Lung (tissue), 12 donors: Measurements from ENCODE around the gene DPP6. TPM values are rescaled to one million over a fixed set of nuclear protein-coding genes. Genes with fewer than 3 reads are reported as not detected.

Experiments used
- ATAC-seq: fragments of 200-7000 bp; cut with Tn5 transposase; one replicate; pipeline ENCODE4 v1.9.1; 2020; ENCODE audit warnings: moderate number of reproducible peaks; ENCODE audit not compliant: insufficient read depth, low FRiP score
- DNase-seq, 3 donors: peaks; one replicate each; pipeline ENCODE4 v3.0.0-alpha.2; 2013 to 2017
- H3K27ac ChIP-seq, 2 donors: one replicate each; pipeline ENCODE4 v1.5.1; 2013; ENCODE audit warnings: mild to moderate bottlenecking in 2 of 2, moderate library complexity in 2 of 2, control low read depth in 1 of 2, inconsistent platforms in 1 of 2, low read depth in 1 of 2, low read length in 1 of 2
- H3K27me3 ChIP-seq, 3 donors: one replicate each; pipeline ENCODE4 v1.5.1; 2013; ENCODE audit warnings: low read length in 2 of 3; ENCODE audit not compliant: control insufficient read depth in 3 of 3, insufficient read depth in 3 of 3
- H3K36me3 ChIP-seq, 4 donors: one replicate each; pipeline ENCODE4 v1.5.1; 2013; ENCODE audit warnings: low read length in 4 of 4, mild to moderate bottlenecking in 1 of 4, moderate library complexity in 1 of 4; ENCODE audit not compliant: control insufficient read depth in 4 of 4, insufficient read depth in 4 of 4
- H3K4me1 ChIP-seq, 5 donors: one replicate each; pipeline ENCODE4 v1.5.1; 2013; ENCODE audit warnings: low read length in 5 of 5, mild to moderate bottlenecking in 2 of 5, moderate library complexity in 1 of 5; ENCODE audit not compliant: control insufficient read depth in 5 of 5, insufficient read depth in 5 of 5
- H3K4me3 ChIP-seq: one replicate; pipeline ENCODE4 v1.5.1; 2013; ENCODE audit warnings: mild to moderate bottlenecking, control low read depth, moderate library complexity
- H3K9ac ChIP-seq, 2 donors: one replicate each; pipeline ENCODE4 v1.5.1; 2013; ENCODE audit warnings: low read length in 2 of 2, control low read depth in 1 of 2; ENCODE audit not compliant: insufficient read depth in 1 of 2
- H3K9me3 ChIP-seq, 4 donors: one replicate each; pipeline ENCODE4 v1.5.1; 2013; ENCODE audit warnings: low read length in 3 of 4, mild to moderate bottlenecking in 1 of 4, moderate library complexity in 1 of 4; ENCODE audit not compliant: control insufficient read depth in 4 of 4, insufficient read depth in 3 of 4
- CTCF ChIP-seq: IDR thresholded peaks from 2 replicates; pipeline ENCODE4 v1.5.1; 2012; ENCODE audit warnings: mild to moderate bottlenecking; ENCODE audit errors: control extremely low read depth, extremely low read depth
- WGBS, 2 donors: extraction: QIAGEN DNeasy Blood & Tissue Kit; methylation state at CpG; one replicate each; pipeline ENCODE4 v1.1.7; 2013; 5-methylcytosine and 5-hydroxymethylcytosine counted together
- polyA plus RNA-seq, 2 donors: library from polyadenylated mRNA; stranded (reverse); fragments of 200-250 nt; gene quantifications; one replicate each; pipeline ENCODE4 v1.2.1, GENCODE V29; 2013
- total RNA-seq, 2 donors: library from RNA; depleted of rRNA in 1 of 2; stranded (reverse); fragments of >200 nt in 1 of 2; gene quantifications; one replicate each; pipeline ENCODE4 v1.2.1, GENCODE V29; 2014 to 2021
- donor health status: control.
- donor health status: control.
- donor health status: Bipolar disorder and iron deficiency.
- donor health status: healthy.
- donor health status: DM: yes; HTN: yes; CAD: no.

Gene DPP6
- total and polyA plus RNA-seq, 4 donors: 0.08 to 1.3 (median 0.75) TPM

GRCh38 chr7:154744256-154744860 lies 692.2 kb downstream of the DPP6 start:
- no peak for ATAC-seq
- WGBS, 2 donors: 25 to 27% methylated on average over 15 of the region's 15 CpGs
- no peak overlapping the region for H3K9ac ChIP-seq

GRCh38 chr7:154744861-154745258 lies 692.7 kb downstream of the DPP6 start:
- Histone ChIP-seq H3K36me3 (no peaks in the 10 kb centered on the region), H3K27ac (no peak overlapping the region), H3K9me3 (no peaks in the 10 kb centered on the region), H3K4me3 (no peak overlapping the region), H3K27me3 (no peaks in the 10 kb centered on the region), H3K4me1 (peaks cover 0 to 15% (median 0%) of the 10 kb centered on the region in 5 donors), H3K9ac (no peak overlapping the region)
- no peak for TF ChIP-seq CTCF
- 60 to 62% methylated on average over 3 of the region's 3 CpGs for WGBS, 2 donors
- ATAC-seq (no peak), DNase-seq (no peak)

More at GRCh38 chr7:154744256-154744860, 692.2 kb downstream of the DPP6 start:
- Histone ChIP-seq H3K9me3 (no peaks in the 10 kb centered on the region), H3K4me3 (no peak overlapping the region), H3K27me3 (no peaks in the 10 kb centered on the region), H3K27ac (no peak overlapping the region), H3K4me1 (peaks cover 0 to 15% (median 0%) of the 10 kb centered on the region in 5 donors), H3K36me3 (no peaks in the 10 kb centered on the region)
- DNase-seq: peak; percentile 39 to 44 (median 42)
- peak; percentile 27 for TF ChIP-seq CTCF

- H3K27ac ChIP-seq: no peak overlapping the region
- peak in 2 of 3 donors; percentile 53 to 79 for DNase-seq
- 53 to 73% methylated on average over 5 of the region's 5 CpGs for WGBS, 2 donors
Measured at GRCh38 chr7:154746571-154747360, 694.6 kb downstream of the DPP6 start.

More at GRCh38 chr7:154746571-154747360, 694.6 kb downstream of the DPP6 start:
- Histone ChIP-seq H3K27me3 (no peaks in the 10 kb centered on the region), H3K4me3 (no peak overlapping the region), H3K9ac (no peak overlapping the region), H3K4me1 (peaks cover 0 to 15% (median 0%) of the 10 kb centered on the region in 5 donors), H3K36me3 (no peaks in the 10 kb centered on the region), H3K9me3 (peaks cover 0 to 3% (median 0%) of the 10 kb centered on the region in 4 donors)
- no peak for ATAC-seq
- TF ChIP-seq CTCF: no peak
